Body of pancreas (tissue), 4 donors: ENCODE data around the gene PTPN9.
"Not testable (repeated sequence)": the region's sequence is repeated elsewhere in the genome, so short reads cannot be mapped to it uniquely, and the experiment has no call there.

ENCODE experiments used
- POLR2A ChIP-seq, 3 donors: fragments of 450-650 bp; IDR thresholded peaks; one replicate each; pipeline ENCODE4 v1.6.1; 2016; ENCODE audit warnings: antibody characterized with exemption in 3 of 3, mild to moderate bottlenecking in 2 of 3
- TF ChIP-seq, protein P1 (sequence below), 7 experiments: fragments of 450-650 bp in 4 of 7; fragments of 200-600 bp in 3 of 7; sonication (generic) in 3 of 7; IDR thresholded peaks; one replicate each; pipeline ENCODE4 v1.5.1; 2016 to 2019; ENCODE audit warnings: antibody characterized with exemption in 7 of 7

DNA sequence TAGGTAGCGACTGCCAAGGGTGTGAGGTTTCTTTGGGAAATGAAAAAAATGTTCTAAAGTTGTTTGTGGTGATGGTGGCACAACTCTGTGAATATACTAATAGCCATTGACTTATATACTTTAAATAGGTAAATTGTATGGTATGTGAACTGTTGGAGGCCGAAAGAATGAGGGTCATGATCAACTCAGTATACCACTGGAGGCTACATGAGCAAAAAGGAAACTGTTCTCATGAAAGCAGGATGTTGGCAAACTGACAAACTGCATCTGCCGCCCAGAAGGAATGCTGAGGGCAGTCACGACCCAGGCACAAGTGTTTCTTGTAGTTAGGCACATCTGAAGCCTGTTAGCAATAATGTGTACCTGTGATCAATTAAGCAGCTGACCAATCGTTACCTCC lies 95.6 kb downstream of the PTPN9 start:
- TF ChIP-seq, protein P1, sequence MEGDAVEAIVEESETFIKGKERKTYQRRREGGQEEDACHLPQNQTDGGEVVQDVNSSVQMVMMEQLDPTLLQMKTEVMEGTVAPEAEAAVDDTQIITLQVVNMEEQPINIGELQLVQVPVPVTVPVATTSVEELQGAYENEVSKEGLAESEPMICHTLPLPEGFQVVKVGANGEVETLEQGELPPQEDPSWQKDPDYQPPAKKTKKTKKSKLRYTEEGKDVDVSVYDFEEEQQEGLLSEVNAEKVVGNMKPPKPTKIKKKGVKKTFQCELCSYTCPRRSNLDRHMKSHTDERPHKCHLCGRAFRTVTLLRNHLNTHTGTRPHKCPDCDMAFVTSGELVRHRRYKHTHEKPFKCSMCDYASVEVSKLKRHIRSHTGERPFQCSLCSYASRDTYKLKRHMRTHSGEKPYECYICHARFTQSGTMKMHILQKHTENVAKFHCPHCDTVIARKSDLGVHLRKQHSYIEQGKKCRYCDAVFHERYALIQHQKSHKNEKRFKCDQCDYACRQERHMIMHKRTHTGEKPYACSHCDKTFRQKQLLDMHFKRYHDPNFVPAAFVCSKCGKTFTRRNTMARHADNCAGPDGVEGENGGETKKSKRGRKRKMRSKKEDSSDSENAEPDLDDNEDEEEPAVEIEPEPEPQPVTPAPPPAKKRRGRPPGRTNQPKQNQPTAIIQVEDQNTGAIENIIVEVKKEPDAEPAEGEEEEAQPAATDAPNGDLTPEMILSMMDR (IDR thresholded peaks at IDR 0.05), result not testable (repeated sequence)
- not testable (repeated sequence) for TF ChIP-seq POLR2A (IDR thresholded peaks at IDR 0.05)
